ENCODE results near the gene OSBP2.

GRCh38 chr22:30922151-30922611 lies 227.5 kb downstream of the OSBP2 start:
- TF ChIP-seq CTCF (conservative IDR thresholded peaks at IDR 0.05) = no peak
- TF ChIP-seq EZH2 (IDR thresholded peaks at IDR 0.05; ENCODE audit: low read depth) = no peak

Measured in PC-9 (cell line).